ENCODE results near the gene PSTPIP2. TPM values are rescaled to one million over a fixed set of nuclear protein-coding genes. Genes with fewer than 3 reads are reported as not detected.

PSTPIP2 gene
- total RNA-seq, 1 experiment from 2014 or later: 1.9 TPM

GRCh38 chr18:46055838-46056230 is 16.2 kb downstream of the PSTPIP2 start:
- no peak overlapping the region for H3K4me3 Mint-ChIP-seq
- CTCF ChIA-PET: interaction anchor here (2.1 kb wide), 1 partner anchor 18 kb away, joined by 12 read pairs; no protein-coding TSS in a partner anchor
- no peaks in the 10 kb centered on the region for H3K4me1 Mint-ChIP-seq
- TF ChIP-seq SMAD3 (CRISPR knock-in tag; IDR thresholded peaks at IDR 0.05; ENCODE audit: borderline replicate concordance) (no peak), TCF7 (CRISPR knock-in tag; IDR thresholded peaks at IDR 0.05; ENCODE audit: low read depth) (no peak)
- no peaks in the 10 kb centered on the region for H3K9me3 Mint-ChIP-seq
- no peaks in the 10 kb centered on the region for H3K36me3 Mint-ChIP-seq
- DNase-seq (ENCODE audit: low spot score) (no peak), ATAC-seq (no peak)
- H3K27ac Mint-ChIP-seq: no peak overlapping the region
- POLR2A ChIA-PET: no interaction called here
- no peaks in the 10 kb centered on the region for H3K27me3 Mint-ChIP-seq (ENCODE audit: low read depth)

GRCh38 chr18:46054956-46055837 is 16.9 kb downstream of the PSTPIP2 start:
- Mint-ChIP-seq H3K9me3 (no peaks in the 10 kb centered on the region), H3K36me3 (no peaks in the 10 kb centered on the region), H3K27ac (no peak overlapping the region), H3K27me3 (ENCODE audit: low read depth) (no peaks in the 10 kb centered on the region), H3K4me3 (no peak overlapping the region), H3K4me1 (no peaks in the 10 kb centered on the region)
- ATAC-seq (no peak), DNase-seq (ENCODE audit: low spot score) (no peak)
- ChIA-PET CTCF (interaction anchor here (2.1 kb wide), 1 partner anchor 18 kb away, joined by 12 read pairs; no protein-coding TSS in a partner anchor), POLR2A (no interaction called here)
- no peak for TF ChIP-seq IRF2 (CRISPR knock-in tag; IDR thresholded peaks at IDR 0.05; ENCODE audit: borderline replicate concordance, low read depth)
- no peak for TF ChIP-seq ZNF512 (CRISPR knock-in tag; IDR thresholded peaks at IDR 0.05; ENCODE audit: borderline replicate concordance)
- no peak for TF ChIP-seq TEAD1 (CRISPR knock-in tag; IDR thresholded peaks at IDR 0.05)
- TF ChIP-seq SMAD4 (CRISPR knock-in tag; IDR thresholded peaks at IDR 0.05): no peak
- TF ChIP-seq ESRRA (CRISPR knock-in tag; IDR thresholded peaks at IDR 0.05; ENCODE audit: borderline replicate concordance): no peak
- no peak for TF ChIP-seq GRHL2 (CRISPR knock-in tag; IDR thresholded peaks at IDR 0.05; ENCODE audit: insufficient replicate concordance, severe bottlenecking)
- TF ChIP-seq AR (CRISPR knock-in tag; IDR thresholded peaks at IDR 0.05): no peak
- no peak for TF ChIP-seq ZNF423 (CRISPR knock-in tag; IDR thresholded peaks at IDR 0.05)
- no peak for TF ChIP-seq CREB1 (CRISPR knock-in tag; IDR thresholded peaks at IDR 0.05)

- POLR2A ChIA-PET: no interaction called here
- no peak overlapping the region for H3K4me3 Mint-ChIP-seq
- H3K4me1 Mint-ChIP-seq: no peaks in the 10 kb centered on the region
- CTCF ChIA-PET: no interaction called here
- no peaks in the 10 kb centered on the region for H3K27me3 Mint-ChIP-seq (ENCODE audit: low read depth)
- DNase-seq (ENCODE audit: low spot score) (no peak), ATAC-seq (no peak)
- H3K9me3 Mint-ChIP-seq: no peaks in the 10 kb centered on the region
- no peaks in the 10 kb centered on the region for H3K36me3 Mint-ChIP-seq
- H3K27ac Mint-ChIP-seq: no peak overlapping the region
- TF ChIP-seq MXD4 (CRISPR knock-in tag; IDR thresholded peaks at IDR 0.05; ENCODE audit: borderline replicate concordance) (no peak), ZNF281 (CRISPR knock-in tag; IDR thresholded peaks at IDR 0.05) (no peak), ZSCAN18 (CRISPR knock-in tag; IDR thresholded peaks at IDR 0.05) (no peak), CREB1 (CRISPR knock-in tag; IDR thresholded peaks at IDR 0.05) (no peak), USF1 (CRISPR knock-in tag; IDR thresholded peaks at IDR 0.05) (no peak), ZNF138 (CRISPR knock-in tag; conservative IDR thresholded peaks at IDR 0.05) (no peak), ETV6 (CRISPR knock-in tag; IDR thresholded peaks at IDR 0.05) (no peak), GABPB1 (CRISPR knock-in tag; IDR thresholded peaks at IDR 0.05) (no peak)
These were observed 18.5 kb downstream of the PSTPIP2 start for GRCh38 chr18:46053368-46054095.
